Astrocyte of the spinal cord (primary cell): ENCODE measurements around the gene SAMD4A.

Experiments used
- DNase-seq: peaks from one replicate; pipeline ENCODE4 v3.0.0; 2011; ENCODE audit warnings: low read depth, low spot score
- H3K4me3 ChIP-seq: 2 replicates; pipeline ENCODE4 v1.5.1; 2011; ENCODE audit warnings: low read depth, mild to moderate bottlenecking, low read length, moderate library complexity
- CTCF ChIP-seq: IDR thresholded peaks from 2 replicates; pipeline ENCODE4 v1.5.1; 2012; ENCODE audit warnings: low read depth, mild to moderate bottlenecking, low read length, inconsistent platforms
- in situ Hi-C: cut with HindIII; loops from 2 replicates; pipeline ENCODE4 v1.10.0; 2017; ENCODE audit warnings: low sequenced_read_pairs

Gene SAMD4A

GRCh38 chr14:54763761-54764160, 196.8 kb downstream of the SAMD4A start:
- no peak overlapping the region for H3K4me3 ChIP-seq
- TF ChIP-seq CTCF = no peak
- in situ Hi-C loops = no loop called here
- no peak for DNase-seq

DNA sequence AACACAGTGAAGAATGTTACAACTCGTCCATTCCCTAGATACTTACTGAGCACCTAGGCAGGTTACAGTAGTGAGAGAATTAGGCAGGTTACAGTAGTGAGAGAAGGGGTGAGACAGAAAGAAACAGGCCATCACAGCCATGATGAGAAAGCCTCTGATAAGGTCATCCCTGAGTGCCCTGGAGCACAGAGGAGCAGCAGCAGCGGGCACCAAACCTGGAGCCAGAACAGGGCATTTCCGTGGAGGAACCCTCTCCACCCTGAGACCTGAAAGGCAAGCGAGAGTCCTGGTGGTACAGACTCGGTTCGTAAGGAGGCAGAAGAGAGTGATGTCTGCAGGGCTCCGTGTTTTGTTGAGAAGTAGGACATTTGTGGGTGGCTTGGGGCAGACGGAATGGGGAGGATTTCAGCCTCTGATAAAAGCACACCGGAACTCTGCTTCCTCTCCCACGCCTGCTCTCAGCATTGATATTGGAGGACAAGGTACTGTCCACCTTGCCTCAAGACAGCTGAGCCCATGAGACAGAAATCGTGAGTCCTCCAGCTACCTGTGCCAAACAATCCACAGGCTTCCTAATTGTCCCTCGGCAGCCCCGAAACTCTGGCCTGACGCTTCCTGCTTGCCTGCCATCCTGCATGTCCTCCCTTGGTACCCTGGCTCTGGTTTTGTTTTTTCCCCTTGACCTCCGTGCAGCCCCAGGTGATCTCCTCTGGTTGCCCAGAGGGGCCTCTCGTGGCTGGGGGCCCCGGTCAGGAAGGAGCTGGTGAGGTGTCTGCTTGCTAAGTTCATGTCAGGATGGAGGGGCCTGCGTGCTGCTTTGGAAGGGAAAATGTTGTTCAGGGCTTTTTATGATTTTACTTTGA, 199.6 kb downstream of the SAMD4A start:
- TF ChIP-seq CTCF = no peak
- DNase-seq = no peak
- H3K4me3 ChIP-seq = no peak overlapping the region
- in situ Hi-C loops = no loop called here

DNA sequence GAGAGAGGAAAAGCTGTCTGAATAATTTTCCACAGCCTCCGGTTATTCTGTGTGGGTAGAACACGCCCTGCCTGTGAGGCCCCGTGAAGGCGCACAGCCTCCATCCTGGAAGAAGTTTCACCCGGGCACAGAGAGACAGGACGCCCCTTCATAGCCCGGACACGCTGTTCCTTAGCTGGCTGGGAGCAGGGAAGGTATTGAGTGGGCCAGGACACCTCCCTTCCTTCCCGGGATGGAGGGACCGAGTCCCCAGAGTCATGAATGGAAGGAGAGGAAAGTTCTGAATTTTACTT, 200.2 kb downstream of the SAMD4A start:
- in situ Hi-C loops = no loop called here
- H3K4me3 ChIP-seq = no peak overlapping the region
- TF ChIP-seq CTCF = no peak
- DNase-seq = no peak

- H3K4me3 ChIP-seq = no peak overlapping the region
- no peak for TF ChIP-seq CTCF
- no peak for DNase-seq
- in situ Hi-C loops = no loop called here
Measured at GRCh38 chr14:54767450-54767849, 200.5 kb downstream of the SAMD4A start.

GRCh38 chr14:54768501-54769129, 201.7 kb downstream of the SAMD4A start:
- in situ Hi-C loops = no loop called here
- no peak for TF ChIP-seq CTCF
- no peak for DNase-seq

DNA sequence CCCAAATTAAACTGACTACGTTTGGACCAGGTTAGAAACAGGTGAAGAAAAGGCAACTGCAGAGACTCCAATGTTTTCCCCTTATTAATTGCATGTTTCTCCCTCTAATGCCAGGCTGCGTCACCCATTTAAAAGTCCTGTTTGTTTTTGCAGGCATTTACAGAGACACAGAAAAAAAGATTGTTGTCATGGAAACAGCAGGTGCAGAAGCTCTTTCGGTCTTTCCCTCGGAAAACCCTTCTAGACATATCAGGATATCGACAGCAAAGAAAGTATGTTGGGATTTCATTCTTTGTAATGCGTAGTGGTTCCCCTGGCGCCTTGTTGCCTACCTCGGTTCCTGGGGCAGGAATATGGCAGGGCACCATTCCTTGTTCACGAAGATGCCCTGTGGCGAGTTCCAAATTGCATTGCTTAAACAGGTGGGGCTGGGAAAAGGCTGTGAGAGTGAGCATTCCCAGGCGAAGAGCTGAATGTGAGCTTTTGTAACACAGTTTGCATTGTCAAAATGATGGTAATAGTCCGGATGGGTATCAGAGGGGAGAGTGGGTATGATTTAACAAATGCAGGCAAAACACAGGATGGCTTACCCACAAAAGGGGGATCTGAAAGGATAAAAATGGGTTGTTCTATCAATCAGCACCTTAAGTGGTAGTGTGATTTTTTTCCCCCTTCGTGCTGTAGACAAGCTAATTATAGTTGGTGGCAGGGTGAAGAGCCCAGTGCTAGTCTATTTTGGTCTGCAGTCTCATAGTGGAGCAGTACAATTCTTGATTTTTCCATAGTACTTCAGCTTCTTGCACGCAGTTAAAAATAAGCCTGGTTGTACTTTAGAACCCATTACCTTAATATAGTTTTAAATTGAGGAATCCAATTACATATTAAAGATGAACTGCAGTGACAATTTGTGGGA, 203.3 kb downstream of the SAMD4A start:
- no peak for TF ChIP-seq CTCF
- in situ Hi-C loops = no loop called here
- DNase-seq = no peak
- no peak overlapping the region for H3K4me3 ChIP-seq

More at GRCh38 chr14:54768501-54769129, 201.7 kb downstream of the SAMD4A start:
- H3K4me3 ChIP-seq = no peak overlapping the region
